HG03354 (cell line): Measurements from ENCODE around the gene ALOX12B.
"Not testable (repeated sequence)": the region's sequence is repeated elsewhere in the genome, so short reads cannot be mapped to it uniquely, and the experiment has no call there.

Experiments used
- ATAC-seq: cut with Tn5 transposase; IDR thresholded peaks from one replicate; pipeline ENCODE4 v1.9.1; 2021; ENCODE audit warnings: mild to moderate bottlenecking; ENCODE audit not compliant: unreplicated experiment, poor library complexity, severe bottlenecking

ALOX12B gene

GRCh38 chr17:8069587-8069860 is 18.0 kb downstream of the ALOX12B start:
- no peak for ATAC-seq

- ATAC-seq: no peak
Measured at GRCh38 chr17:8068736-8069586, 18.6 kb downstream of the ALOX12B start.

GRCh38 chr17:8067806-8068205 is 19.7 kb downstream of the ALOX12B start:
- ATAC-seq: no peak

DNA sequence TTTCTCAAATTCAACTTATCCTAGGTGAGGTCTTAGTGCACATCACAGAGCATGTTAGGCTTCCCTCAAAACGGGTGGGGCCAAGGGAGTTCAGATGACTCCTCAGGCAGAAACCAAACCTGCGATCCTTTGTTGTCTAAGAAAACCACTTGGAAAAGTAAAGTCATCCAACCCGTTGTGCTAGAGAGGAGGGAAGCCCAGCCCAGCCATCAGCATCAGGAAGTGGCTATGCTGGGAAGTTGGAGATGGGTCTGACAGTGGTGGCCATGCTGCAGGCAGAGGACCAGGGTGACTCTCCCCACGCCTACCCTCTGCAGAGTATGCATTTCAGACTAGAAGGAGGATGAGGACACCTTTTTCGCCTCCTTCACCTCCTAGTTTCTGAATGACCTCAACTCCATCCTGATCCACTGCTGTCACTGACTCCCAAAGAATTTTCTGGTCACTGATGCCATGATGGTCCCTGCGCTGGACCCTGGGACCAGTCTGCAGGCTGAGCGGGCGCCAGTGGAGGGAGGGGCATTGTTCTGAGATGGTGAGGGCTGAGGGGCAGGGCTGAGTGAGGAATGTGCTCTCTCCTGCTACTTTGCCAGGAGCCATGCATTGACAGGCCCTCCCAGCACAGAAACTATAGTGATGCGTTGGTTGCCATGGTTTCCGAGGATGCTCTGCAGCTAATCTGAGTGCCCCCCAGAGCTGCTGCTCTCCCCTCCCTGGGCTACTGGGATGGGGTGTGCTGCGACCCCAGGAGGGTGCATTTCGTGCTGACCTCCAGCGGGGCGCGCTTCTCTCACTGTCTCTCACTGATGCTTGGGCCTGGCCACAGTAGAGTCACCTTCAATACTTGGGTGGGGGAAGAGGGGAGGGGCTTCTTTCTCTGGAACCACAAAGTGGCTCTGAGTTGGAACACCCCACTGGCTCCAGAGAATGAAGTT is 20.4 kb downstream of the ALOX12B start:
- ATAC-seq: no peak

DNA sequence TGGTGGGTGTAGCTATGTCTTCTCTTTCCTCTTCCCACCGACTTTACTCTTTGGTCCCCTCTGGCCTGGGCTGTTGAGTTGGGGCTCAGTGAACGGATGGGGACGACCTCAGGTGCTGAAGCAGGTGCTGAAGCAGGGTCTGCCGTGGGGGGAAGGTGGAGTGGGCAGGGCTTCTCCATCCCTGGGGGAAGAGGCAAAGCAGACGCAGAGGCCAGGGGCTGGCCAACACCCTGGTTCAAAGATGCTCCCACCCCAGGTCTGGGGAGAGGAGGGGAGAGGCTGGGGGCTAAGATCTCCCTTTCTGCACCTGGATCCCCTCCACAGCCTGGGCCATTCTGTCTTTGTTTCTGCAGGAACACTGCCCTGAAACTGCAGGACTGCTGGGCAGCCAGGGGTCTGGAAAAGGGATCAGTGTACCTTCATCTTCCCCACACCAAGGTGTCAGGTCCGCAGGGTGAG is 22.9 kb downstream of the ALOX12B start:
- ATAC-seq: no peak

DNA sequence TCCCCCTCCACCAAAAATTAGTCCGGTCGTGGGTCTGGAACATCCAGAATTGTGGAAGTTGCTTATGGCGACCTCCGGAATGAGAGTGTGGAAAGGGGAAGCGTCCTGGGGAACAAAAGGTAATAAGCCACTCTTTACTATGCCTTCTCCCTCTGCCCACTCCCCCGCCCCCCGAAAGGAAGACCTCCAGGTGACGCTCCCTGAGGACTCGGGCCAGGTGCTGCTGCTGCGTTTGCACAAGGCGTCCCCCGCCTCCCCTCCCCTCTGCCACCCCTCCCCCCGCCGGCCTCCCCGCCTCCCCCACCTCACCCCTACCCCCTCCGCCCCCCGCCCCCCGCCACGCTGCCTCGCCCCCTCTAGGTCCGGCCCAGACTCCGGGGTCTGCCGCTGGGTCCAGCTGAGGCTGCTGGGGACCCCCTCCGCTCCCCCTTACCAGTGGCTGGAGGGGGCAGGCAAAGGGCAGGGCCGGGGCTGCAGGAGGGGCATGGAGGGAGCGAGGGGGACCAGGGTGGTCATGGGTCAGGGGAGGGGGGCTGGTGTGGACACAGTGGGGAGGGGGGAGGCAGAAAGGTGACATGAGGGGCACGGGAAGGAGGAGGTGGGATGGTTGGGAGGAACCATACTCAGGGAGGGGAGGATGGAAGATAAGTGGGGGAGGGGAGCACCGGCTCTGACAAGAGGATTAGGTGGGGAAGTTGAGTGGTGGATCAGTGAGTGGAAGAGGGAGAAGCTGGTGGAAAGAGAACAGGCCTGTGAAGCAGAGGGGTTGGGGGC is 23.6 kb downstream of the ALOX12B start:
- no peak for ATAC-seq

- no peak for ATAC-seq
Measured at GRCh38 chr17:8062807-8063483, 24.6 kb downstream of the ALOX12B start.

- ATAC-seq: no peak
Measured at GRCh38 chr17:8062435-8062806, 25.1 kb downstream of the ALOX12B start.

- ATAC-seq: not testable (repeated sequence)
Measured at GRCh38 chr17:8061851-8062250, 25.7 kb downstream of the ALOX12B start.

- no peak for ATAC-seq
Measured at GRCh38 chr17:8060274-8060673, 27.2 kb downstream of the ALOX12B start.

DNA sequence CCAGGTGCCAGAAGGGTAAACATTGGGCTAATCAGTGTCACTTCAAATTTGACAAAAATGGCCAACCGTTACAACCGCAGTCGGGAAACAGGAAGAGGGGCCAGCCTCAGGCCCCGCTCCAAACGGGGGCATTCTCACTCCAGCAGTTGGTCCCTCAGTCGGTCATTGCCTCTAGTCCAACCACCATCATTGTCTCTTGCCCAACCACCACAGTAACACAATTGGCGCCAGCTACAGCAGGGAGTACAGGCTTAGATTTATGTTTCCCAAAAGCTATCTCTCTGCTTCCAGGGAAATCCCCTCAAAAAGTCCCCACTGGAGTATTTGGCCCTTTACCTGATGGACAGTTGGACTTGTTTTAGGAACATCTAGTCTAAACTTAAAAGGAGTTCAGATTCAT is 28.4 kb downstream of the ALOX12B start:
- ATAC-seq: no peak

DNA sequence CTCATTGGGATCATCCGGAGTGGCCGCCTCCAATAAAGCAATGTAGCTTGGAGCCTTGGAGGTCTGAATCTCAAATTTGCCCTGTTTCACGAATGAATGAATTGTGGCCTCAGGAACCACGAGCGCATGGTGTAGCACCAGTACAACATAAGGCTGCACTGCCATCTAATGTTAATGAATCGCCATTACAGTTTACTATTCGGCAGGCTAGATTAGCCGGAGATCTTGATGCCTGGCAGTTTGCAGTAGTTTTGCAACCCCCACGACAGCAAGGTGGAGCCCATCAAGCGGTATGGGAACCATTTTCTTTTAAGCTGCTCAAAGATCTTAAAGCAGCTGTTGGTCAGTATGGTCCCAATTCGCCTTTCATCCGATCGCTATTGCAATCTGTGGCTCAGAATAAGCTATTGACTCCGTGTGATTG is 29.8 kb downstream of the ALOX12B start:
- no peak for ATAC-seq

DNA sequence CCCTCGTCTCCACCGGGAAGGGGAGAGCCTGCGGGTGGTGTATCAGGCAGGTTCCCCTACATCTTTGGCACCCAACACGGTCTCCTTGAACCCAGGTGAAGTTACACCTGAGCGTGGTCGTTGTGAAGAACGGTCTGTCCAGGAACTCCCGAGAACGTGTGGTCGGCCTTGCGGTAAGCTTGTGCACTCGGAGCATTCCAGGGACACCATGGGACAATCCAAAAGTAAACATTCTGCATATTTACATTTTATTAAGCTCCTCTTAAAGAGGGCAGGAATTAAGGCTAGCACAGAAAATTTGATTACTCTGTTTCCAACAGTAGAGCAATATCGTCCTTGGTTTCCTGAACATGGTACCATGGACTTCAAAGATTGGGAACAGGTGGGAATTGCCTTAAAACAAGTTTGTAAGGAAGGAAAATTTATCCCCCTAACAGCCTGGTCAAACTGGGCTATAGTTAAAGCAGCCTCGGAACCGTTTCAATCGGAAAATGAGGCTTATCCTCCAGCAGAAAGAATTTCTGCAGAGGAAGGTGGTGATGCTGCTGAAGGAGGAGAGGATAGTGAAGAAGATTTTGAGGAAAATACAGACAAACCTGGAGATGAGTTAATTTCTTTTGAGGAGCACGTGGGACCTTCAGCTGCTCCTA is 30.4 kb downstream of the ALOX12B start:
- no peak for ATAC-seq

DNA sequence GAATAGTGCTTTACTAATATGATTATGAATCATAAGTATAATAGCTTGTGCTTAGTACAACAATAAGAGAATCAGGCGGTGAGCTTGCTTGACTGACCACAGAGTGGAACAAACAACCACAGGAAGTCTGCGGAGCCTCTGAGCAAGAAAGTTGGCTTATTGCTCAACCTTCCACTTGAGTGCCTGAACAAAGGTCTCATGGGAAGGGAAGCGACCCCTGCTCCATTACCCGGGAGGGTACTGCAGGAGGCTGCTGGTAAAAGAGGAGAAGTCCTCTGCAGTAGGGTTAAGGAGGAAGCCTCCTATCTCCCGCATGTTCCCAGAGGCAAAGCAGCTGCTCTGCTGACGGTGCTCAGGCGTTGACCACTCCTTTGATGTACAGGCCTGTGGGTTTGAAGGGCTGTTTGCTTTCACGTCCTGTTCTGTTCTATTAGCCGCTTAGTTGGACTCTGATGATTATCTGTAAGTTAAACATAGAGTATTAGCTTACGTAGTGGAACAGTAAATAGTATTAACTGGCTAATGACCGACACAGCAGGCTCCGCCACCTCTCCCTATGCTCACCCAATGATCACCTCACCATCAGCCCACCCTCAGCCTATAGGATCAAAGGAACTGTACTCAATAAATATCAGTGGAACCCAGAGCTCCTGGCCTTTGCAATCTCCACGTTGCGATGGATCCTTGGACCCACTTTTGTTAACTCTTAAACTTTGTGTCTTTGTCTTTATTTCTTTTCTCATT is 31.1 kb downstream of the ALOX12B start:
- peak; percentile 66 for ATAC-seq

GRCh38 chr17:8055851-8056231 is 31.7 kb downstream of the ALOX12B start:
- no peak for ATAC-seq

DNA sequence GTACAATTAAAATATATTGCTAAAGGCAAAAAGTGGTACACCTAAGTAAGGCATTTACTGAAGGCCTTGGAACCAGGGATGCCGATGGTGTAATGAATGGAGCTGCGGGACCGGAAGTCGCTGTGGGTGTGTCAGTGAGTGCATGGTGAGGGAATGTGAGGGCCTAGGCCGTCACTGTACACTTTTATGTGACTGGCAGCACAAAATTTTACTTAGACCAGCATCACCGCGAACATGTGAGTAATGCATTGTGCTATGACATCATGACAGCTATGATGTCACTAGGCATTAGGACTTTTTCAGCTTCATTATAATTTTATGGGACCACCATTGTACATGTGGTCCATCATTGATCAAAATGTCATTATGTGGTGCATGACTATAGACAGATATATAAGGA is 33.9 kb downstream of the ALOX12B start:
- ATAC-seq: no peak

DNA sequence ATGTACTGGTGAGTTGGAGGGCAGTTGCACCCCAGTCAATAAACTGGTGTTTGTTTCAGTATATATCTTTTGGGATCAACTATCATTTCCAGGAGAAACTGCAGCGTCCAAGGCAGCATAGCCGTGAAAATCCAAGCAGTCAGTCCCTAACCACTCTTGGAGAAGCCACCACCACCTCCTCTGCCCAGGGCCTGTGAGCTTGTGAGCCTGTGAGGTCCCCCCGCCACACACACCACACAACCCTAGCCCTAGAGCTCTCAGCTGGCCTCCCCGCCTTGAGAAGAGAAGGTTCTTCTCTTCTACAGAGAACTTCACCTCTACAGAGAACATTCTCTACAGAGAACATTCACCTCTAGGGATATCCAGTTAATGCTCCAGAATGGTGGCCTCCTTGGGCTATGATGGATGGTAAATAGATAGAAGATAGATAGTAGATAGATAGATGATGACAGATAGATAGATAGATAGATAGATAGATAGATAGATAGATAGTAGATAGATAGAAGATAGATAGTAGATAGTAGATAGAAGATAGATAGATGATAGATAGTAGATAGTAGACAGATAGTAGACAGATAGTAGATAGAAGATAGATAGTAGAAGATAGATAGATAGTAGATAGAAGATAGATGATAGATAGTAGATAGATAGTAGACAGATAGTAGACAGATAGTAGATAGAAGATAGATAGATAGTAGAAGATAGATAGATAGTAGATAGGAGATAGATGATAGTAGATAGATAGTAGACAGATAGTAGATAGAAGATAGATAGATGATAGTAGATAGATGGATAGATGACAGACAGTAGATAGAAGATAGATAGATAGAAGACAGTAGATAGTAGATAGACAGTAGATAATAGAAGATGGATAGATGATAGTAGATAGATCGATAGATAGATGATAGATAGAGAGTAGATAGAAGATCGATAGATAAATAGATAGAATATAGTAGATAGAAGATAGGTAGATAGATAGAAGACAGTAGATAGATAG is 35.0 kb downstream of the ALOX12B start:
- ATAC-seq: no peak
